SK-N-SH (cell line): Measurements from ENCODE around the gene CXCL16. TPM values are rescaled to one million over a fixed set of nuclear protein-coding genes. Genes with fewer than 3 reads are reported as not detected.

Source experiments
- CTCF ChIA-PET: fragments of 300-600, 350-600 bp; formaldehyde crosslinking; extraction: SDS; loops from one replicate; lab custom pipeline; 2021; lab: Yijun Ruan, JAX
- POLR2A ChIA-PET: fragments of 350-600 bp; sonication (Branson Sonifier 250); formaldehyde crosslinking; extraction: SDS; loops from one replicate; lab custom pipeline; 2020; ENCODE audit warnings: antibody characterized with exemption, inconsistent platforms; lab: Yijun Ruan, JAX
- DNase-seq: peaks from one replicate; pipeline ENCODE4 v3.0.0; 2012
- H2AFZ ChIP-seq: fragments of 200-600 bp; sonication (generic); 2 replicates; pipeline ENCODE4 v1.8.1; 2016; ENCODE audit warnings: antibody characterized with exemption, mild to moderate bottlenecking, low read depth
- H3F3A ChIP-seq: fragments of 200-600 bp; sonication (generic); replicated peaks from 2 replicates; pipeline ENCODE3; 2016; ENCODE audit warnings: antibody characterized with exemption, mild to moderate bottlenecking; ENCODE audit not compliant: insufficient read depth
- H3K27ac ChIP-seq, 2 experiments: fragments of 200-500 bp in 1 of 2; fragments of 200-600 bp in 1 of 2; sonication (Bioruptor generic) in 1 of 2; sonication (generic), shearing (Covaris generic) in 1 of 2; 2 replicates each; pipeline versions ENCODE4 v1.5.1 to v1.6.1; 2014 to 2016; ENCODE audit warnings: low read depth in 2 of 2, inconsistent platforms in 1 of 2, low read length in 1 of 2, mild to moderate bottlenecking in 1 of 2, mixed read lengths in 1 of 2
- H3K27me3 ChIP-seq: fragments of 200-600 bp; sonication (generic), shearing (Covaris generic); 2 replicates; pipeline ENCODE4 v1.6.1; 2016; ENCODE audit warnings: mixed run types; ENCODE audit not compliant: insufficient read depth
- H3K36me3 ChIP-seq, 2 experiments: fragments of 200-500 bp in 1 of 2; fragments of 200-600 bp in 1 of 2; sonication (Bioruptor generic) in 1 of 2; sonication (generic) in 1 of 2; replicated peaks in 1 of 2; 2 replicates each; pipeline versions ENCODE3 to v1.5.1; 2014 to 2016; ENCODE audit warnings: low read length in 1 of 2, mild to moderate bottlenecking in 1 of 2; ENCODE audit not compliant: insufficient read depth in 2 of 2, control insufficient read depth in 1 of 2
- H3K4me1 ChIP-seq, 2 experiments: fragments of 200-500 bp in 1 of 2; fragments of 200-600 bp in 1 of 2; sonication (Bioruptor generic) in 1 of 2; sonication (generic), shearing (Covaris generic) in 1 of 2; 2 replicates each; pipeline versions ENCODE4 v1.5.1 to v1.6.1; 2014 to 2016; ENCODE audit warnings: low read depth in 1 of 2, low read length in 1 of 2, mixed run types in 1 of 2; ENCODE audit not compliant: insufficient read depth in 2 of 2, control insufficient read depth in 1 of 2
- H3K4me2 ChIP-seq: fragments of 200-600 bp; sonication (generic), shearing (Covaris generic); 2 replicates; pipeline ENCODE4 v1.6.1; 2017; ENCODE audit warnings: mixed run types
- H3K4me3 ChIP-seq, 2 experiments: fragments of 200-500 bp in 1 of 2; fragments of 200-600 bp in 1 of 2; sonication (Bioruptor generic) in 1 of 2; sonication (generic), shearing (Covaris generic) in 1 of 2; 2 replicates each; pipeline versions ENCODE4 v1.5.1 to v1.8.1; 2014 to 2016; ENCODE audit warnings: low read depth in 2 of 2, inconsistent platforms in 1 of 2, low read length in 1 of 2, mild to moderate bottlenecking in 1 of 2, mixed read lengths in 1 of 2, moderate library complexity in 1 of 2
- H3K79me2 ChIP-seq: fragments of 200-600 bp; sonication (generic); 2 replicates; pipeline ENCODE4 v1.8.1; 2017; ENCODE audit warnings: mild to moderate bottlenecking; ENCODE audit not compliant: insufficient read depth
- H3K9ac ChIP-seq: fragments of 200-600 bp; sonication (generic); 2 replicates; pipeline ENCODE4 v1.6.1; 2017; ENCODE audit warnings: mixed run types
- H3K9me2 ChIP-seq: fragments of 200-600 bp; sonication (generic); 2 replicates; pipeline ENCODE4 v1.6.1; 2017; ENCODE audit warnings: mixed run types
- H3K9me3 ChIP-seq: fragments of 200-600 bp; sonication (generic); 2 replicates; pipeline ENCODE4 v1.6.1; 2017; ENCODE audit warnings: mixed run types, mild to moderate bottlenecking, moderate library complexity
- H4K20me1 ChIP-seq: fragments of 200-600 bp; sonication (generic); 2 replicates; pipeline ENCODE4 v1.6.1; 2017; ENCODE audit warnings: mild to moderate bottlenecking, mixed run types; ENCODE audit not compliant: insufficient read depth
- CHD2 ChIP-seq: fragments of 150-350 bp; IDR thresholded peaks from 2 replicates; pipeline ENCODE4 v1.6.1; 2018; ENCODE audit warnings: low read length; ENCODE audit not compliant: partially characterized antibody
- CTCF ChIP-seq: fragments of 200-600 bp; sonication (generic); IDR thresholded peaks from 2 replicates; pipeline ENCODE4 v1.6.1; 2017; ENCODE audit warnings: antibody characterized with exemption, mild to moderate bottlenecking, moderate library complexity
- FOXJ3 ChIP-seq: sonication (generic); formaldehyde crosslinking; IDR thresholded peaks from 2 replicates; pipeline ENCODE4 v1.5.1; 2020; ENCODE audit warnings: mild to moderate bottlenecking, missing genetic modification reagents
- FOXM1 ChIP-seq: IDR thresholded peaks from 2 replicates; pipeline ENCODE4 v1.4.0; 2012; ENCODE audit warnings: low read depth, mild to moderate bottlenecking
- GABPA ChIP-seq: IDR thresholded peaks from 2 replicates; pipeline ENCODE4 v1.4.0; 2012; ENCODE audit warnings: low read depth, mild to moderate bottlenecking
- GATA2 ChIP-seq: sonication (generic); formaldehyde crosslinking; IDR thresholded peaks from 2 replicates; pipeline ENCODE4 v1.5.0; 2020; ENCODE audit warnings: mild to moderate bottlenecking, missing genetic modification reagents
- IRF3 ChIP-seq: fragments of 150-350 bp; IDR thresholded peaks from 2 replicates; pipeline ENCODE4 v1.6.1; 2016; ENCODE audit warnings: mild to moderate bottlenecking, low read depth, low read length
- MEF2A ChIP-seq: IDR thresholded peaks from 2 replicates; pipeline ENCODE4 v1.4.0; 2012; ENCODE audit warnings: low read depth, borderline replicate concordance
- MXI1 ChIP-seq: IDR thresholded peaks from 2 replicates; pipeline ENCODE4 v1.6.1; 2012; ENCODE audit warnings: mild to moderate bottlenecking, low read depth, low read length, improper control_type of control experiment
- NRF1 ChIP-seq: IDR thresholded peaks from 2 replicates; pipeline ENCODE4 v1.6.1; 2012; ENCODE audit warnings: low read depth, mild to moderate bottlenecking, low read length
- POLR2AphosphoS5 ChIP-seq: IDR thresholded peaks from 2 replicates; pipeline ENCODE4 v1.6.1; 2012; ENCODE audit warnings: low read depth, low read length
- RAD21 ChIP-seq: IDR thresholded peaks from 2 replicates; pipeline ENCODE4 v1.6.1; 2012; ENCODE audit warnings: mild to moderate bottlenecking, low read length
- RCOR1 ChIP-seq: fragments of 150-350 bp; IDR thresholded peaks from 2 replicates; pipeline ENCODE4 v1.6.1; 2017; ENCODE audit warnings: antibody characterized with exemption, low read length
- RFX5 ChIP-seq: IDR thresholded peaks from 2 replicates; pipeline ENCODE4 v1.6.1; 2012; ENCODE audit warnings: mild to moderate bottlenecking, improper control_type of control experiment, low read length
- RXRA ChIP-seq: IDR thresholded peaks from 2 replicates; pipeline ENCODE4 v1.4.0; 2012; ENCODE audit warnings: low read depth, mild to moderate bottlenecking, borderline replicate concordance
- SMC3 ChIP-seq: IDR thresholded peaks from 2 replicates; pipeline ENCODE4 v1.6.1; 2012; ENCODE audit warnings: low read depth, low read length, improper control_type of control experiment
- TAF1 ChIP-seq: IDR thresholded peaks from 2 replicates; pipeline ENCODE4 v1.6.1; 2012; ENCODE audit warnings: low read depth, mild to moderate bottlenecking, low read length, moderate library complexity, borderline replicate concordance
- TCF12 ChIP-seq: IDR thresholded peaks from 2 replicates; pipeline ENCODE4 v1.4.0; 2012
- TEAD4 ChIP-seq: IDR thresholded peaks from 2 replicates; pipeline ENCODE4 v1.4.0; 2012; ENCODE audit warnings: mild to moderate bottlenecking, borderline replicate concordance; ENCODE audit not compliant: insufficient read depth
- YY1 ChIP-seq: IDR thresholded peaks from 2 replicates; pipeline ENCODE4 v1.4.0; 2012; ENCODE audit warnings: low read depth, mild to moderate bottlenecking
- WGBS: methylation state at CpG from one replicate; pipeline ENCODE4 v1.1.6; 2017; ENCODE audit warnings: low lambda C conversion rate; 5-methylcytosine and 5-hydroxymethylcytosine counted together
- polyA plus RNA-seq, 3 experiments: library from polyadenylated mRNA; depleted of rRNA; stranded (reverse); fragments of >200 nt; gene quantifications; 2 replicates each; pipeline ENCODE4 v1.2.3, GENCODE V29; 2012
- TF ChIP-seq, protein P1 (sequence below): IDR thresholded peaks from 2 replicates; pipeline ENCODE4 v1.4.0; 2012; ENCODE audit warnings: low read depth
- TF ChIP-seq, protein P2 (sequence below): IDR thresholded peaks from 2 replicates; pipeline ENCODE4; 2012
- TF ChIP-seq, protein P3 (sequence below): IDR thresholded peaks from 2 replicates; pipeline ENCODE4 v1.4.0; 2012; ENCODE audit warnings: low read depth, borderline replicate concordance

The CXCL16 gene
- polyA plus RNA-seq, 1 of the 3 experiments (the other 2 are of a cell fraction) = 4.3 TPM

GRCh38 chr17:4709794-4710692 lies 29.7 kb downstream of the CXCL16 start, which contains the start of gene ARRB2:
ARRB2 (plus strand) TSS chr17:4710632; CDS start chr17:4710722, 90 bp downstream.
- H3K4me2 ChIP-seq = peak within 1 kb of the TSS; percentile 92
- peaks cover 5% of the 10 kb centered on the region; the same call in 1 of the 2 replicates for H3K79me2 ChIP-seq
- peaks cover 10% of the 10 kb centered on the region for H3F3A ChIP-seq
- ChIA-PET CTCF (interaction anchor here (0.6 to 3.8 kb wide), 15 partner anchors 8 to 193 kb away, joined by 3 to 20 read pairs (median 4); partner anchors contain the start of genes CHRNE, GLTPD2 and VMO1), POLR2A (interaction anchor here (0.5 to 1.0 kb wide), 2 partner anchors 10 to 176 kb away, joined by 3 read pairs; no protein-coding TSS in a partner anchor)
- H3K27ac ChIP-seq = peak within 1 kb of the TSS; percentile 62 to 76
- H3K36me3 ChIP-seq = no peaks in the 10 kb centered on the region
- H3K4me1 ChIP-seq = peaks cover 0 to 20% of the 10 kb centered on the region in 2 experiments; a peak in 1 of 4 replicates
- H3K9ac ChIP-seq = peak within 1 kb of the TSS; percentile 61; the same call in 1 of the 2 replicates
- H3K27me3 ChIP-seq = no peaks in the 10 kb centered on the region
- H3K9me3 ChIP-seq = no peaks in the 10 kb centered on the region
- peak; percentile 99 for DNase-seq
- peak within 1 kb of the TSS; percentile 86 for H2AFZ ChIP-seq
- peak within 1 kb of the TSS; percentile 60 to 69 for H3K4me3 ChIP-seq
- no peaks in the 10 kb centered on the region for H4K20me1 ChIP-seq
- no peaks in the 10 kb centered on the region for H3K9me2 ChIP-seq
- TF ChIP-seq RXRA (no peak), TEAD4 (0 out of 2 replicates have a peak, but pooled peaks have one; percentile 21), CHD2 (peak; percentile 21), TCF12 (no peak), IRF3 (peak; percentile 16; the same call in 1 of the 2 replicates), GATA2 (CRISPR knock-in tag) (no peak), RAD21 (peak; percentile 63), GABPA (no peak), POLR2AphosphoS5 (0 out of 2 replicates have a peak, but pooled peaks have one; percentile 29), NRF1 (peak; percentile 84), TAF1 (peak; percentile 21; the same call in 1 of the 2 replicates), MXI1 (peak; percentile 86), FOXM1 (no peak), RFX5 (no peak; the same call in 1 of the 2 replicates), FOXJ3 (CRISPR knock-in tag) (no peak), SMC3 (peak; percentile 55), MEF2A (no peak), YY1 (no peak), CTCF (peak; percentile 64), RCOR1 (peak; percentile 31; the same call in 1 of the 2 replicates)
- TF ChIP-seq, protein P1, sequence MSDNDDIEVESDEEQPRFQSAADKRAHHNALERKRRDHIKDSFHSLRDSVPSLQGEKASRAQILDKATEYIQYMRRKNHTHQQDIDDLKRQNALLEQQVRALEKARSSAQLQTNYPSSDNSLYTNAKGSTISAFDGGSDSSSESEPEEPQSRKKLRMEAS = peak; percentile 67
- TF ChIP-seq, protein P2, sequence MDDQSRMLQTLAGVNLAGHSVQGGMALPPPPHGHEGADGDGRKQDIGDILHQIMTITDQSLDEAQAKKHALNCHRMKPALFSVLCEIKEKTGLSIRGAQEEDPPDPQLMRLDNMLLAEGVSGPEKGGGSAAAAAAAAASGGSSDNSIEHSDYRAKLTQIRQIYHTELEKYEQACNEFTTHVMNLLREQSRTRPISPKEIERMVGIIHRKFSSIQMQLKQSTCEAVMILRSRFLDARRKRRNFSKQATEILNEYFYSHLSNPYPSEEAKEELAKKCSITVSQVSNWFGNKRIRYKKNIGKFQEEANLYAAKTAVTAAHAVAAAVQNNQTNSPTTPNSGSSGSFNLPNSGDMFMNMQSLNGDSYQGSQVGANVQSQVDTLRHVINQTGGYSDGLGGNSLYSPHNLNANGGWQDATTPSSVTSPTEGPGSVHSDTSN = 0 out of 2 replicates have a peak, but pooled peaks have one; percentile 7
- TF ChIP-seq, protein P3, sequence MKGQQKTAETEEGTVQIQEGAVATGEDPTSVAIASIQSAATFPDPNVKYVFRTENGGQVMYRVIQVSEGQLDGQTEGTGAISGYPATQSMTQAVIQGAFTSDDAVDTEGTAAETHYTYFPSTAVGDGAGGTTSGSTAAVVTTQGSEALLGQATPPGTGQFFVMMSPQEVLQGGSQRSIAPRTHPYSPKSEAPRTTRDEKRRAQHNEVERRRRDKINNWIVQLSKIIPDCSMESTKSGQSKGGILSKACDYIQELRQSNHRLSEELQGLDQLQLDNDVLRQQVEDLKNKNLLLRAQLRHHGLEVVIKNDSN = peak; percentile 35; the same call in 1 of the 2 replicates
- WGBS = under 1% methylated on average over 45 of the region's 67 CpGs
